ENCODE results near the gene PRKCZ.

Gene PRKCZ

DNA sequence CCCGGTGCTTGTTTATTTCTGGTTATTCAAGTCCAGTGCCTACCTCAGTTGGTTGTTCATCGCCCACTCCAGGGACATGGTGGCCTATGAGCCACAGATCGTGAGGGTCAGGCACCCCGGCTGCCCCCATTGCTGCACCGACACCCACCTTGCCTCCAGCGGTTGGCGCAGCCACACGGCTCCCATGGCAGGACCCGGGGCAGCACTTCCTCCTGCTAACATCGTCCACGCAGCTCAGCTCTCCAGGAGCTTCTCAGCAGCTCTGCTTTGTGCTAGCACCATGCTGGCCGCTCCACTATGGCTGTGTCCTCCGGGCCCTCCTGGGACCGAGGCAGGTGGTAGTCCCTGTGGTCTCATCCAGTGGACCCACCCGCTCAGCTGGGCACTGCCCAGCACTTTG, 13.9 kb upstream of the PRKCZ start:
- H3K4me3 ChIP-seq (ENCODE audit: low read depth, low read length) = no peak overlapping the region
- TF ChIP-seq CTCF (IDR thresholded peaks at IDR 0.05; ENCODE audit: low read depth, low read length) (no peak), MYC (IDR thresholded peaks at IDR 0.05; ENCODE audit: low read depth, low read length) (no peak), POLR2A (IDR thresholded peaks at IDR 0.05; ENCODE audit: extremely low read depth, insufficient read length) (no peak)
- TF ChIP-seq, protein P1, sequence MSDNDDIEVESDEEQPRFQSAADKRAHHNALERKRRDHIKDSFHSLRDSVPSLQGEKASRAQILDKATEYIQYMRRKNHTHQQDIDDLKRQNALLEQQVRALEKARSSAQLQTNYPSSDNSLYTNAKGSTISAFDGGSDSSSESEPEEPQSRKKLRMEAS (IDR thresholded peaks at IDR 0.05; ENCODE audit: low read depth, low read length) = no peak
- DNase-seq (ENCODE audit: low read depth) = no peak

GRCh38 chr1:2037314-2037979, 12.8 kb upstream of the PRKCZ start:
- TF ChIP-seq MYC (IDR thresholded peaks at IDR 0.05; ENCODE audit: low read depth, low read length) = no peak
- TF ChIP-seq, protein P1 (IDR thresholded peaks at IDR 0.05; ENCODE audit: low read depth, low read length) = no peak
- no peak for TF ChIP-seq POLR2A (IDR thresholded peaks at IDR 0.05; ENCODE audit: extremely low read depth, insufficient read length)
- TF ChIP-seq CTCF (IDR thresholded peaks at IDR 0.05; ENCODE audit: low read depth, low read length) = no peak
- no peak overlapping the region for H3K4me3 ChIP-seq (ENCODE audit: low read depth, low read length)

GRCh38 chr1:2038229-2038628, 12.0 kb upstream of the PRKCZ start:
- no peak for DNase-seq (ENCODE audit: low read depth)
- TF ChIP-seq POLR2A (IDR thresholded peaks at IDR 0.05; ENCODE audit: extremely low read depth, insufficient read length) (no peak), MYC (IDR thresholded peaks at IDR 0.05; ENCODE audit: low read depth, low read length) (no peak), CTCF (IDR thresholded peaks at IDR 0.05; ENCODE audit: low read depth, low read length) (no peak)
- TF ChIP-seq, protein P1 (IDR thresholded peaks at IDR 0.05; ENCODE audit: low read depth, low read length) = no peak
- no peak overlapping the region for H3K4me3 ChIP-seq (ENCODE audit: low read depth, low read length)

More at GRCh38 chr1:2037314-2037979, 12.8 kb upstream of the PRKCZ start:
- no peak for DNase-seq (ENCODE audit: low read depth)

GRCh38 chr1:2039251-2039650, 11.0 kb upstream of the PRKCZ start:
- H3K4me3 ChIP-seq (ENCODE audit: low read depth, low read length) = no peak overlapping the region
- DNase-seq (ENCODE audit: low read depth) = no peak
- TF ChIP-seq MYC (IDR thresholded peaks at IDR 0.05; ENCODE audit: low read depth, low read length) = no peak
- TF ChIP-seq, protein P1 (IDR thresholded peaks at IDR 0.05; ENCODE audit: low read depth, low read length) = no peak
- no peak for TF ChIP-seq CTCF (IDR thresholded peaks at IDR 0.05; ENCODE audit: low read depth, low read length)
- TF ChIP-seq POLR2A (IDR thresholded peaks at IDR 0.05; ENCODE audit: extremely low read depth, insufficient read length) = no peak

DNA sequence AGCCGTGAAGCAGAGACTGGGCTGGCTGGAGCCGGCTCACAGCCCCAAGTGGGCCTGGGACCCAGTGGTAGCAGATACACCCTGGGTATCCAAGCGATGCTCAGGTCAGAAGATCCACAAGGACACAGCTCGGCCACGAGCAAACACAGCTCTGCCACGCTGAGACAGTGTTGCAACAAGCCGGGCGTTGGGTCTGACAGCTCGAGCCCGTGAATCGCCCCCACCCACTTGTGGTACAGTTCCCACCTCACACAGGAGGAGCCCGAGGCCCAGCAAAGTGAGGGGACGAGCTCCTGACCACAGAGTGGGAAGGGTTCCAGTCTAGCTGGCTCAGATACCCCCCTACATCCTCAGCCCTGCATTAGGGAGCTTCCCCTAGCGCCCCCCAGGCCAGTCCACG, 8.9 kb upstream of the PRKCZ start:
- H3K4me3 ChIP-seq (ENCODE audit: low read depth, low read length) = no peak overlapping the region
- TF ChIP-seq CTCF (IDR thresholded peaks at IDR 0.05; ENCODE audit: low read depth, low read length) = no peak
- TF ChIP-seq, protein P1 (IDR thresholded peaks at IDR 0.05; ENCODE audit: low read depth, low read length) = no peak
- DNase-seq (ENCODE audit: low read depth) = no peak

All from NB4 (cell line).